Activated gamma-delta T cell treated with Interleukin-2 at 50 U/mL for 16 hours (primary cell): ENCODE results near the gene NUP93.

Experiments used
- DNase-seq: peaks from one replicate; pipeline ENCODE4 v3.0.0-alpha.2; 2020

Gene NUP93

DNA sequence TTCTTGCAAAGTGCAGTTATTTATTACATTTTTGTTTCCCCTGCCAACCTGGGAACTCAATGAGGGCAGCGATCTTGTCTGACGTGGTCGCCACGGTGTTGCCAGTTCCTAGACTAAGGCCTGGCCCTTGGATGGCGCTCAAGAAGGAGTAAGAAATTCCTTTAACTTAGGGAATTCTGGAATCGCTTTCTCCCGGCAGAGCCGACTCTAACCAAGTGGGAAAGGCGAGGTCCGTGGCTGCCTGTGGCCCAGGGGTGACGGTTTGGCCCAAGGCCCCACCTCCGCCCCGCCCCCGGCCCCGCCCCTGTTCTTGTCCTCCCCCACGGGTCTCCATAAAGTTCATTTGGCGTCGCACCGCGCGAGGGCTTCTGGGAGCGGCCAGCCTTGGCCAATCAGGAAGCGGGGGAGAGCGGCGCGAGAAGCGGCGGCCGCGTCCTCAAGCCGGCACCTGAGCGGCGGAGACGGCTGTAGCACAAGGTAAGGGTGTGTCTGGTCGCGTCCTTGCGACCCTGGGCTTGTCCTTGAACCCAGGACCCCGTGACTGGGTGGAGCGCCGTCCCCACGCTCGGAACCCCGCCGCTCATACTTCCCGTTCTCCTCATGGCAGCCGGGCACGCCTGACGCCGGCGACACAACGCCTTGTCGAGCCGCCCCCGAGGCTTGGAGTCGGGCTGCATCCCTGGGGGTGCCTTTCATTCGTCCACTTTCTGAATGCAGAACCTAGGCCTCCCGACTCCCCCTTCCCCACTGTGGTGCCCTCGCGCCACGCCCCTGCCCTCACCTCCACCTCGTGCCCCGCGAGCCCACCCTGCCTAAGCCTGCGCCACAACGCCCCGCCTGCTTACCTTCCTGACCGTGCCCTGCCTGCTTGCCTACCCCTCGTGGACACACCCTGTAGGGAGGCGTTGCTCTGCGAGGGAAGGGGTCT lies at the start of gene NUP93:
NUP93 (plus strand) TSS at position 395 of the 928 bp plus-strand sequence. CDS start 18,119 bp downstream, outside the sequence.
- peak; percentile 85 for DNase-seq

DNA sequence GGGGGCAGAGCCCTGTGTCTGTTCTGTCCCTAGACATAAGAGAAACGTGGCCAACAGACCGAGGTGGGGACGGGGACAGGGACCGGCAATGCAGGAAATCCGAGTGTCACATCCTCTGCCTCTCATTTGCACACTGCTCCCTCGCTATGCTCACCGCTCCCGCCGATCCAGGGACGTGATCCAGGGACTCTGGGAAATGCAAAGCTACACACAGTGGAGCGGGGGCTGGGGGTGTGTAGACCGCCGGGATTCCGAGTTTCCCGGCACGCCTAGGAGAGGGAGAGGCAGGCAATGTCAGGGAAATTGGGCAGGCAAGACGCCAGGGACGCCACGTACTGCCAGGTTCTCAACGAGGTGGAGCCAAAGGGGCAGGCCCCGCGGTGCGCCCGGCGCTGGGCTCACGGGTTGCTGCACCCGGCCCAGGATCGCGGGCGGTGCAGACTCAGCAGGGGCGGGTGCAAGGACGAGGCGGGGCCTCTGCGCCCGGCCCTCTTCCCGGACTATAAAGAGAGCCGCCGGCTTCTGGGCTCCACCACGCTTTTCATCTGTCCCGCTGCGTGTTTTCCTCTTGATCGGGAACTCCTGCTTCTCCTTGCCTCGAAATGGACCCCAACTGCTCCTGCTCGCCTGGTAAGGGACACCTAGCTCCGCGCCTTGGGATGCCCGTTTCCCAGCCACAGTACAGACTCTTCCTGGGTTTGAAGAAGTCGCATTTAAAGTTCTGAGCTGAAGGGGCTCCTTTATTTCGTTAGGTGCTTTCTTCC lies 47.8 kb upstream of the NUP93 start, which contains the start of gene MT1X:
MT1X (plus strand) TSS at position 532 of the 764 bp plus-strand sequence; CDS start at position 603, 71 bp downstream.
- peak; percentile 80 for DNase-seq

DNA sequence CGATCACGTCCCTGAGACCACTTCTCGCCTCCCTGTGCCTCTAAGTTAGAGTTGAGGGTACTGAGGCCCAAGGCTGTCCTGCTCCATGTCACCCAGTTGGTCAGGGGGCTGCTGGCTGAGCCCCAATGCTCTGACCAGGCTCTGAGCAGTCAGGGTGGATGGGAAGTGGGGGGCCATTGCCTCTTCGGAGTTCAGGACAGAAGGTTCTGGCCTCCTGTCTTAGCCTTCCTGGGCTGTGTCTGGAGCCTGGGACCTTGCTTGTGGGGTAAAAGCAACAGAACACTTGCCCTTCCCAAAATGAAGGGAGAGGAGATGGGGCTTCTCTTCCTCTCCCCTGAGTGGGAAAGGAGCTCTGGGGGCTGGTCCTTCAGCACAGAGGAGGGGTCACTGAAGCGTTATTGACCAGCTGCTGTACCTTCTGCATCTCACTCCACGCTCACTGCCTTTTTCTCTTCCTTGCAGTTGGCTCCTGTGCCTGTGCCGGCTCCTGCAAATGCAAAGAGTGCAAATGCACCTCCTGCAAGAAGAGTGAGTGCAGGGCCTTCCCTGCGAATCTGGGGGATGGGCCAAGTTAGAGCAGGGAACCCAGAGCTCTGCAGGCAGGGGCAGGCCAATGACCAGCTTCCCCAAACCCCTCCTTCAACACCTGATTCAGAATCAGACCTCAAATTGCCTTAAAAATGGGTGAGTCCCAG lies 47.1 kb upstream of the NUP93 start:
- DNase-seq = no peak

DNA sequence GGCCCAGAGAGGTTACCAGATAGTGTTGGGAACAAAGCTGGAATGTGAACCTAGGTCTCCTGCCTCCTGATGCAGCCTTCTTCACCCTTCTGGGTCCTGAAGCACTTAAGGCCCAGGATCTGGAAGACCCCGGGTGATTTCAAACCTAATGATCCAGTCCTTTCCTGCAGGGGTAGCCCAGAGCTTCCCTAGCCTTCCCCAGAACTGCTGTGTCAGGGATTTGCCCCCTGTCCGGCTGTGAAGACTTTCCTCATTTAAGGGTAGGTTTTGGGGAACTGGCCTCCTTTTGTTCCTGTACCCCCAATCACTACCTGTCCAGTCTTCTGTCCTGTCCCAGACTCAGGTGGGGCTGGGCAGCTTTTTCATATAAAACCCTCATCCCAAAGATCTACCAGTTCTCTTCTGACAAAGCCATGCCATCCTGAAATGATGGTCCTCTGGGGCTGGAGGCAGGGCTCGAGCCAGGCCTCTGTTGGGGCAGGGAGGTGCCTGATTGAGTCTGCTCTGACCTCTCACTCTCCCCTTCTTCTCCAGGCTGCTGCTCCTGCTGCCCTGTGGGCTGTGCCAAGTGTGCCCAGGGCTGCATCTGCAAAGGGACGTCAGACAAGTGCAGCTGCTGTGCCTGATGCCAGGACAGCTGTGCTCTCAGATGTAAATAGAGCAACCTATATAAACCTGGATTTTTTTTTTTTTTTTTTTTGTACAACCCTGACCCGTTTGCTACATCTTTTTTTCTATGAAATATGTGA lies 46.3 kb upstream of the NUP93 start:
- no peak for DNase-seq

DNA sequence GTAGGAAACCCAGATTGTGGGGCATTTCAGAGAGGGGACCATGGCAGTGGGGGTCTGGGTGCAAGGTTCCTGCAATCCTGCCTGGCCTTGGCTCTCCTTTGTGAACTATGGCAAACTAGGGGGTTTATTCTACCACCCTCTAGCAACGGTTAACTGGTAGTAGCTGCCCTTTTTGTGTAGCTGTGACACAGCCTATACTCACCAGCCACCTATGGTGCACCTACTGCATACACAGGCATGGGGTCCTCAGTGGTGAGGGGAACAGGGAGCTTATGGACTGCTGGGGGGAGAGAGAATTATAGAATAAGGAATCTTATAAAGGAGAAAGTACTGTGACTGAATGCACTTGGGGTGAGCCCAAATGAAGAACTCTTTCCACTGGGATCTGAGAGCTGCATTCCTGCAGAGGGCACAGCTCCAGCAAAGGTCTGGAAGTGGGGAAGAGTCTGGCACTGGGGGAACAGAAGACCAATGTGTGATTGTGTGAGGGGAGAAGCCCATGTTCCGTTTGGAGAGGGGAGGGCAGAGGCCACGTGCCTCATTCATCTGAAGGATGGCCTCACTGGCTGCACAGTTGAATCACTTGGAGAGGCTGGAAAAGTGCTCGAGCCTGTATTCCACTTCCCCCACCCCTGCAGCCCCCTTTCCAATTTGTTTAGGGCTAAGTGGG lies 45.5 kb upstream of the NUP93 start:
- no peak for DNase-seq

DNA sequence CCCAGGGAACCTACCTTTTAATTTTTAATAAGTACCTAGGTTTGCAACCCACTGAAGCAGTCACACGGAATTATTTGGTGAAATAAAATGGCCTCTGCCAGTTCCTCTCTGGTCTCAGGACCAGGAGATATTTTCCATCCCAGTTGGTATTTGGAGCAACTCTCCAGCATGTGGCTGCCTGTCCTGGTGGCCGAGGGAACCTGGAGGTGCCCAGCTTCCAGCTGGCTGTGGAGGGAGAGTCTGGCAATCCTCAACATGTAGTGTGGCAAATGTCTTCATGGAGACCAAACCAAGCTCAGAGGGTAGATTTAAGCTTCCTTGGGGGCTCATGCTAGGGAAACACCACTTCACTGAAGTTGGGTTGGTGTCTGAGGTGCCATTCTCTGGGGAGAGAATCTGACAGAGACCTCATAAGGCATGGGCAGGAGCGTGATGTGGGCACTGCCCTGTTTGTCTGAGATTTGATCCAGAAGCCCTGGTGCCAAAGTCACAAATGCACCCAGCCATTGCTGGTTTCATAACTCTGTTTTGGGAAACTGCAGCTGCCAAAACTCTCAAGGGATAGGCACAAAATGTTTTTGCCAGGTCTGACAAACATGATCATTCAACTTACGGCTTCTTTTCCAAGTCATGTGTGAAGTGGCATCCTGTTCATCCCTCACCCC lies 44.9 kb upstream of the NUP93 start:
- DNase-seq = no peak

DNA sequence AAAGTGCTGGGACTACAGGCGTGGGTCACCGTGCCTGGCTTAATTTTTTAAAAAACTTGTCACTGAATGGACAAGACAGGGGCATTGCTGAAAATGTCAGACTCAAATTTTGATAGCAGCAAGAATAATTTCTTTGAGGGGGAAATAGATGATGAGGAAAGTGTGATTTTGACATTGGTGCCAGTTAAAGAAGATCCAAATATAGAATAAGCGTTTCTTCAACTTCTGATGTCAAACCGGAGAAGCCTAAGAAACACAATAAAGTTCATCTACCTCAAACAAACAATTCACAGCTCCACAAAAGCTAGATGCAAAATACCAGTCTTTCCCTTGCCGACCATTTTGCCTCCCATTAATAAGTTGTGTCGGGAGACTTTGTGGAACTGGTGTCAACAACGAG lies 43.2 kb upstream of the NUP93 start:
- DNase-seq = no peak

DNA sequence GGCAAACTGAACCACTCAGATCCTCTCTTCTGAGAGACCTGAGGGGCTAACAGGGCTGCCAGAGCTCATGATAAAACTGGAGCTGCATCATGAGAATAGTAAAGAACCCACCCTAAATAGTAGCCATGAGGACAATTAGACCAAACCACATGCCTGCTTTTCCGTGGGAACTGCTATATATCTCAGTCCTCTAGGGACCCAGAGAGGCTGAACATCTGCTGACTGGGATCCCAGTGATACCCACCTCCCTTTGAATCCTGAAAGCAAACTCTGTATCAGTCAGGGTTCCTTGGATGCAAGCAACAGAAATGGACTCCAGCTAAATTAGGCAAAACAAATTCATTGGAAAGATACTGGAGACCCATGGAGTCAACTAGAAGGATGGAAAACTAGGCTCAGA lies 41.2 kb upstream of the NUP93 start:
- no peak for DNase-seq

DNA sequence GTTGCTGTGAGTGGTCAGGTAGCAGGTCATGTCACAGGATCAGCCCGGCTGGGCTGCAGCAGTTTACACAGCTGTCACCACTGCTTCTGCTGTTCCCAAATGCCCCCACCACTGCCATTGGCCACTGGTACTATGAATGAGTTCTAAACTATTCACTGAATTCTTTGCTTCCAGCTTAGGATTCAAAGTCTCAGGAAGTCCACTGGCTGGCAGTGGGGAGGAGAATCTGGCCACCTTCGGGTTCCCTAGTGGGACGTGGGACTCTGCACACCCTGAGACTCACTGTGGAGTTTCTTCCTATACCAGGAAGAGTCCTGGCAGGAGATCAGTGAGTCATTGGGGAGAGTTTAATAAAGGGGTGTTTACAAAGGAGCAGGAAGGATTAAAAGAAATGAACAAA lies 40.8 kb upstream of the NUP93 start:
- no peak for DNase-seq

DNA sequence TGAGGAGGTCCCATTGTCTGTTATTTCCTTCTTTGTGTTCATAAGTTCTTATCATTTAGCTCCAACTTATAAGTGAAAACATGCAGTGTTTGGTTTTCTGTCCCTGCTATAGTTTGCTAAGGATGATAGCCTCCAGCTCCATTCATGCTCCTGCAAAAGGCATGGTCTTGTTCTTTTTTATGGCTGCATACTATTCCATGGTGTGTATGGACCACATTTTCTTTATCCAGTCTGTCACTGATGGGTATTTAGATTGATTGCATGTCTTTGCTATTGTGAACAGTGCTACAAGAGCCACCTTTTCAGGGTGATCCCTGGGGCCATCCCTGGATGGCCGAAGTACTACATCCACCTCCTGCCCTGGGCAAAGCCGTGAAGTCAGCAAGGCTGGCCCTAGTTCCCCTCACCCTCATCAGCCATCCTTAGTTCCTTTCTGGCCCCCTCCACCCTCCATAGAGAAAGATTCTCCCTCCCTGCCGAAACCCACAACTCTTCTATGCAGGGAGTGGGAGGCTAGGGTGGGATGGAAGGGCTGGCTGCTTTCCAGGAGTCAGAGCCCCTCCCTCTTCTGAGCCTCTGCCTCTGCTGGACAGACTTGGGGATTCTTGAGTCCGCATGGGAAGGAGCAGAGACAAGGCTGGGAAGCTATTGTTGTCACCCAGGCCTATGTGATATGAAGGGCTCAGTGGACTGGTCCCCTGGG lies 39.4 kb upstream of the NUP93 start:
- no peak for DNase-seq

DNA sequence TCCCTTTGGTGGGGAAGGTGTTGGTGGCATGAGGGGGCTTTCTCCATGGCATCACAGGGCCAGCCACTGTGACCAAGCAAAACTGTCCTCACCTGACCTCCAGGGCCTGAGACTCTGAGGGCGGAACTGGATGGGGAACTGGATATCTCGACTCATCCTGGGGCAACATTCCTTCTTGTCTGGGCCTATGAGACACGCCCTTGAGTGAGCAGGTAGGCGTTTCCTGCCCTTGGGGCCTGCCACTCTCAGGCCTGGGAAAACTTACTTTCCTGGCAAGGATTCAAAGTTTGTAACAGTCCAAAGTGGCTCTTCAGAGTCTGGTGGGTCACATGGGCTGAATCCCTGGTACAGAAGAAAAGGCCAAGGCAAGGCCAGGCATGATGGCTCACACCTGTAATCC lies 38.0 kb upstream of the NUP93 start:
- no peak for DNase-seq

DNA sequence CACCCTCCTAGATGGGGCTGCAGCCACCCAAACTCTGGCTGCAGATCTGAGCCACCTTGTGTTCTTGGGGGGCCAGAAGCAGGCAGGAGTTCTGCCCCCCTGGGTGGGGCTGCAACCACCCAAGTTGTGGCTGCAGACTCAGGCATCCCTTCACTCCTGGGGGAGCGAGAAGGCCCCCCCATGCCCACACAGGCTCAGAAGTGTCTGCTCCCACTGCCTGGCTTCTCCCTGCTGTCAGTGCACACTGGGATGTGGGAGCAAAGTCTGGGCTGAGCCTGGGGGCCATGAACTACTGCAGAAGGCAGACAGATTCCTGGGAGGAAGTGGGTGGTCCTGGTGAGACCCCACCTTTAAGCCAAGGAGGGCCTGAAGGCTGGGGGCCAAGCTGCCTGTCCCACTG lies 34.7 kb upstream of the NUP93 start:
- DNase-seq = no peak

DNA sequence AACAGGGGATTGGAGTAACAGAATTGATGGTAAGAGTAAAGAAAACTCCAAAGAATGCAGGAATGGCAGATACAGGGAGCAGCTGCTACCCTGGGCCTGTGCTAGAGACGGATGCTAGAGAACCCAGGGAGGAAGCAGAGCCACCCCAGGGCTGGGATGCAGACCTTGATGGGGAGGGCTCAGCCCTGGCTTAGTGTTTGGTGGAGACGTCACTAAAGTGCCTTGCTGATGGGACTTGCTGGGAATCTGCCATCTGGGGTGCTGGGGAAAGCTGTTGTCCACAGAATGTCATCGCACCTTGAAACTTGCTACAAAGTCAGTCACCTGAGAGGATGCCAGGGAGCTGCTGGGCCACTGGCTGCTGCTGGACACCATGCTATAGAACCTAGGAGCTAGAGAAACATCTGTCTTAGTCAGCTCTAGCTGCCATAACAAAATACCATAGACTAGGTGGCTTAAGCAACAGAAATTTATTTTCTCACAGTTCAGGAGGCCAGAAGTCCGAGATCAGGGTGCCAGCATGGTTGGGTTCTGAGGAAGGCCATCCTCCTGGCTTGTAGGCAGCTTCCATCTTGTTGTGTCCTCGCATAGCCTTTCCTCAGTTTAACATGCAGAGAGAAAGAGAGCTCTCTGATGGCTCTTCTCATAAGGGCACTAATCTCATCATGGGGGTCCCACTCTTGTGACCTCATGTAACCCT lies 32.3 kb upstream of the NUP93 start:
- DNase-seq = no peak

DNA sequence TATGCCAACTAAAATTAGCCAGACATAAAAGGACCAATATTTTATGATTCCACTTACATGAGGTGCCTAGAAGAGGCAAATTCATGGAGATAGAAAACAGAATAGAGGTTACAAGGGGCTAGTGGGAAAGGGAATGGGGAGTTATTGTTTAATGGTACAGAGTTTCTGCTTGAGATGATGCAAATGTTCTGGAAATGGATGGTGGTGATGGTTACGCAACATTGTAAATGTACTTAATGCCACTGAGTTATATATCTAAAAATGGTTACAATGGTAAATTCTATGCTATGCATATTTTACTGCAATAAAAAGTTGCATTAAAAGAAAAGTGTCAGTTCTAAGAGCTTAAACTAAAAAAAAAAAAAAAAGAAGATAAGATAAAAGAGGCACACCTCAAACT lies 29.7 kb upstream of the NUP93 start:
- no peak for DNase-seq

DNA sequence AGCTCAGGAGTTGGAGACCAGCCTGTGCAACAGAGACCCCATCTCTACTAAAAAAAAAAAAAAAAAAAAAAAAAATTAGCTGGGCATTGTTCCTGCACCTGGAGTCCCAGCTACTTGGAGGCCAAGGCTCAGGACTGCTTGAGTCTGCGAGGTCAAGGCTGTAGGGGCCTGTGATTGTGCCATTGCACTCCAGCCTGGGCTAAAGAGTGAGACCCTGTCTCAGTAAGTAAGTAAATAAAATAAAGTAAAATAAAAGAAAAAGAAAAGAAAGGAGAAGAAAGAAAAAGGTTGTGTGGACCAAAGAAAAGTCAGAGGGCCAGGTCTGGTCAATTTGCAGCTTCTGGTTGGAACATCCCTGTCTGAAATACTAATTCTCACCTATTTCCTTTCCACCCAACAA lies 29.3 kb upstream of the NUP93 start:
- DNase-seq = no peak

DNA sequence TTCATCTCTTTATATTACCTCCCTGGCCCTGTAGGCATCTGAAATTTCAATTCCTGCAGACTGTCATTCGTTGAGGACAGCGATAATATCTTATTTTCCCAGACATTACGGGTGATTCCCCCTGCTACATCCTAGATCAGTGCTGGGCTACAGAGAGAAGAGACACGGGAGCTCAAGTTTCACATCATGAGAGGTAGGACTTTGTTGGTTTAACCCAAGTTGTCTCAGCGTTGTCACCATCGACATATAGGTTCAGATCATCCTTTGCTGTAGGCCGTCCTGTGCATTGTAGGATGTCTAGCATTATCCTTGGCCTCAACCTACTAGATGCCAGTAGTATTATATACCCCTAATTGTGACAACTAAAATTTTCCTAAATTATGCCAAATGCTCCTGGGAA lies 28.4 kb upstream of the NUP93 start:
- no peak for DNase-seq

DNA sequence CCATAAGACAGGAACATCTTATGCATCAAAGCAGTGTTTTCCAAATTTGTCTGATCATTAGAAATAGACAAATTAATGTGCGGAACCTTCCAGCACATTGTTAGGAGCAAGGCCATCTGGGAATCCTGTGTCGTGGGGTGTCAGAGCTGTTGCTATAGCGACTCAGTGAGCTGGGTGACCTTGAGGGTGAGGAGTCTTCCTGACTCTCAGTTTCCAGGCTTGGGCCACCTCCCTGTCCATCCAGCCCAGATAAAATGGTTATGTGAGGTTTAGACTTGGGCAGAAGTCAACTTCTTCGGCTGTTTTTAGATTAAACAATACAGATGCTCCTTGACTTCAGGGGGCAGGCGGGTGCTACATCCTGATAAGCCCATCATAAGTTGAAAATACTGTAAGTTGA lies 27.1 kb upstream of the NUP93 start:
- no peak for DNase-seq

DNA sequence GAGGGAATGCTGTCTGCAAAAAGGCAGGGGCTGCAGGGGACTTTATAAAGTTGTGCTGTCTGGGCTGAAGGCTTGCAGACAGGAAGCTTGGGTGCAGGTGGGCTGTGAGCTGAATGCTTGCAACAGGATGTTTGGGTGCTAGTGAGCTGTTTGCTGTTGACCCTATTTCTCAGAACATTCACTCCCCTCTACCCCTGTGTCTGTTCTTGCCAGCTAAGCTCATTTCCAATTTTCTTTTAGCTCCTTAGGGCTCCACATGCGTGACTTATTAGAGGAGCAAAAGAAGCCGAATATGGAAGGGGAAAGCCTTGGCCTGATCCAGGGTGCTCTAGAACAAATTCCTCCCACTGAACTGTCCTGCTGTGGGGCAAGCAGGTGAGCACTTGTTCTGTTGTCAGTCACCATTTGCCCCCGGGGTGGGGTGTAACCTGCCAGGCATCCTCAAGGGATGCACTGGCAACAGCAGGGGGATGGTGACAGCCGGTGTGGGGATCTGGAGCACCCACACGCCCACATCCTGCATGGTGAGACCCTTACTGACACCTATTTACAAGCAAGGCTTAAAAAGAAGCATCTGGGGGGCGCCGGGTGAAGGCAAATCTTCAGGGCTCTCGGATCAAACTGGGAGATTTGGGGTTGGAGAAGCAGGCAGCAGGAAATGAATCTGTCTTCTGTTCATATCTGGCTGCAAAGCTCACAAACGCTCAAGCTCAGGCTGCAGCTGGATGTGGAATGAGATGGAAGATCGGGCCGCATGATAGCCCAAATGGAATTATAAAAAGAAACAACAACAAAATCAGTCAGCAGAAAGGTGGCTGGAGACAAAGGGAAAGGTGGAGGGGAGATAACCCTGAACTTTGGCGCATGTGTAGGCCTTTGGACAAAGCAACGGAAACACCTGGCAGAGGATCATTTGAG lies 21.1 kb upstream of the NUP93 start:
- DNase-seq = peak; percentile 64

DNA sequence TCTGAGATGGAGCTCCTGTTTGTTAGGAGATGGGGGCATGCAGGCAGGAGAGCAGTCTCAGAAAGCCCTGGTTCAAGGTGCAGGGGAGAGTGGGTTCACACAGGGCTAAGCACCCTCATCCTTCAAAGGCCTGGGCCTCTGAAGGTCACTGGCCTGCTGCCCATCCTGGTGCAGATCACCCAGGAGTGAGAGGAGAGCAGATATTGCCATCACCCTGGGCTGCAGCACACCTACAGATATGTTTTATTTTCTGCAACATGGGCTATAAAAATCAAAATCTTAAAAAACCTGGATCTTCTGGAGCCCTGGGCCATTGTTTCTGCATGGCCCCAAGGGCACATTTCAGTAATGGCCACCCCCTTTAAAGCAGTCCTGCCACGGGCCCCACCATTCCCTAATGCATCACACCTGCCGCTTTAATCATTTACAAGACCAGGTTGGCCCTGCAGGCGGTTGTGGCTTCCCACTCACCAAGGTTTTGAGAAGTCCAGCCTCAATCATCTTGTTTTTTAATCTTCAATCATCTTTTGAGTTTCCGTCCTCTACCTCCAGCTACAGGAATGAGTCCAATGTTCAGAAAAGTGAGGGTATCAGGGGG lies 20.4 kb upstream of the NUP93 start:
- DNase-seq = no peak
